ENCODE data around the gene IFI30.
"Not testable (repeated sequence)": the region's sequence is repeated elsewhere in the genome, so short reads cannot be mapped to it uniquely, and the experiment has no call there.

IFI30 gene

DNA sequence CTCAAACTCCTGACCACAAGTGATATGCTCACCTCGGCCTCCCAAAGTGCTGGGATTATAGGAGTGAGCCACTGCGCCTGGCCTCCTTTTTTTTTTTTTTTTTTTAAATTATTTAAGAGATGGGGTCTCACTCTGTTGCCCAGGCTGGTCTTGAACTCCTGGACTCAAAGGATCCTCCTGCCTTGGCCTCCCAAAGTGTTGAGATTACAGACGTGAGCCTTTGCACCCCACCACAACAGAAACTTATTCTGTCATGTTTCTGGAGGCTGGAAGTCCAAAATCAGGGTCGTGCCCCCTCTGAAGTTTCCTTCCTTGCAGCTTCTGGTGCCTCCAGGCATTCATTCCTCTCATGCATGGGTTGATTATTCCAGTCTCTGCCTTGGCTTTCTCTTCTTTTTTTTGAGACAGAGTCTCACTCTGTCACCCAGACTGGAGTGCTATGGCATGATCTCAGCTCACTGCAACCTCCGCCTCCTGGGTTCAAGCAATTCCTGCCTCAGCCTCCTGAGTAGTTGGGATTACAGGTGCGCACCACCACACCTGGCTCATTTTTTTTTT lies 14.5 kb upstream of the IFI30 start:
- not testable (repeated sequence) for H3K9me3 Mint-ChIP-seq, H3K4me3 Mint-ChIP-seq, H3K27me3 Mint-ChIP-seq, H3K27ac Mint-ChIP-seq
- Mint-ChIP-seq H3K36me3 (ENCODE audit: low read depth) (peaks cover 10% of the 10 kb centered on the region), H3K4me1 (ENCODE audit: low read depth) (peaks cover 18% of the 10 kb centered on the region)

DNA sequence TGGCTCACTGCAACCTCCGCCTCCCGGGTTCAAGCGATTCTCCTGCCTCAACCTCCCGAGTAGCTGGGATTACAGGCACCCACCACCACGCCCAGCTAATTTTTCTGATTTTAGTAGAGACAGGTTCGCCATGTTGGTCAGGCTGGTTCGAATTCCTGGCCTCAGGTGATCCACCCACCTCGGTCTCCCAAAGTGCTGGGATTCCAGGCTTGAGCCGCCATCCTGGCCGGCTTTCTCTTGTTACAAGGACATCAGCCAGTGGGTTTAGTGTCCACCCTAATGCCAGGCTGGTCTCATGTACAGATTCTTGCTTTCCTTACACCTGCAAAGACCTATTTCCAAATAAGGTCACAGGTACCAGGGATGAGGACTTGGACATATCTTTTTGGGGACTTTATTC lies 13.8 kb upstream of the IFI30 start:
- H3K4me3 Mint-ChIP-seq, result peak overlapping the region; percentile 78
- peaks cover 13% of the 10 kb centered on the region for H3K4me1 Mint-ChIP-seq (ENCODE audit: low read depth)
- no peaks in the 10 kb centered on the region for H3K27me3 Mint-ChIP-seq
- H3K36me3 Mint-ChIP-seq (ENCODE audit: low read depth), result peaks cover 10% of the 10 kb centered on the region
- no peaks in the 10 kb centered on the region for H3K9me3 Mint-ChIP-seq
- no peak overlapping the region for H3K27ac Mint-ChIP-seq

DNA sequence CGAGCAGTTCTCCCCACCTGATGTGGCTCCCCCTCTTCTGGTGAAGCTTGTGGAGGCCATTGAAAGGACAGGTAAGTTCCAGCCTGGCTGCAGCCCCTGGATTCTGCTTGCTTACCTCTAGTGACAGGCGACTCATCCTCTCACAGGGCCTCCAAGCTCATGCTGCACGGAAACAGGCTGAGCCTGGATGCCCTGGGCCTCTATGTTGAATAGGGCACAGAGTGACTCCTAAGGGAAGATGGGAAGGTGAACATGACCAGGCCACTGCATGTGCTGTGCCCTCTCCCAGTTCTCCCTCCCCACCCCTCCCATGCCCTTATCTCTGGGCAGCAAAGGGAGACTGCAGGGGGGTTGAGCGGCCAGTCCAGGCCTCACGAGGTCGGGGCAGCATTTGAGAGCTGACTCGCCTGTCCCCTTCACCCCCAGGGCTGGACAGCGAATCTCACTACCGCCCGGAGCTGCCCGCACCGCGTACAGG lies 13.1 kb upstream of the IFI30 start:
- H3K4me3 Mint-ChIP-seq, result peak overlapping the region; percentile 78
- peak overlapping the region; percentile 86 for H3K27ac Mint-ChIP-seq

DNA sequence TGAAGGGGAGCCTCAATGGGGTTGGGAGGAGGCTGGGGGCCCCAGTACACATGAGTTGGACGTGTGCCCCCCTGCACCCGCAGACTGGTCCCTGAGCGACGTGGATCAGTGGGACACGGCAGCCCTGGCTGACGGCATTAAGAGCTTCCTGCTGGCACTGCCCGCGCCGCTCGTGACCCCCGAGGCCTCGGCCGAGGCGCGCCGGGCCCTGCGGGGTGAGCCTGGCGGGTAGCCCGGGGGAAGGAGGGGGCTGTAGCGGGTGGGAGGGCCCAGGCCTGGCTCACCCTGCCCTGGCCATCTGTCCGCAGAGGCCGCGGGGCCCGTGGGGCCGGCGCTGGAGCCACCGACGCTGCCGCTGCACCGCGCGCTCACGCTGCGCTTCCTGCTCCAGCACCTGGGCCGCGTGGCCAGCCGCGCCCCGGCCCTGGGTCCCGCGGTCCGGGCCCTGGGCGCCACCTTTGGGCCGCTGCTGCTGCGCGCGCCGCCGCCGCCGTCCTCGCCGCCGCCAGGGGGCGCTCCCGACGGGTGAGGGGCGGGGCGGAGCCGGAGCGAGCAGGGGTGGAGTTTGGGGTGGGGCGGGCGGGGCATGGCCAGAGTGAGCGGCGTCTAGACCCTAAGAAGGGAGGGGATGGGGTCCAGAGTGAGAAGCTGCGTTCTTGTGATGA lies 12.5 kb upstream of the IFI30 start:
- Mint-ChIP-seq H3K27me3 (no peaks in the 10 kb centered on the region), H3K27ac (peak overlapping the region; percentile 86), H3K4me1 (ENCODE audit: low read depth) (peaks cover 13% of the 10 kb centered on the region), H3K4me3 (peak overlapping the region; percentile 78), H3K36me3 (ENCODE audit: low read depth) (peaks cover 13% of the 10 kb centered on the region), H3K9me3 (no peaks in the 10 kb centered on the region)

More for the DNA sequence above, 13.1 kb upstream of the IFI30 start:
- Mint-ChIP-seq H3K36me3 (ENCODE audit: low read depth) (peaks cover 11% of the 10 kb centered on the region), H3K9me3 (no peaks in the 10 kb centered on the region), H3K27me3 (no peaks in the 10 kb centered on the region), H3K4me1 (ENCODE audit: low read depth) (peaks cover 13% of the 10 kb centered on the region)

DNA sequence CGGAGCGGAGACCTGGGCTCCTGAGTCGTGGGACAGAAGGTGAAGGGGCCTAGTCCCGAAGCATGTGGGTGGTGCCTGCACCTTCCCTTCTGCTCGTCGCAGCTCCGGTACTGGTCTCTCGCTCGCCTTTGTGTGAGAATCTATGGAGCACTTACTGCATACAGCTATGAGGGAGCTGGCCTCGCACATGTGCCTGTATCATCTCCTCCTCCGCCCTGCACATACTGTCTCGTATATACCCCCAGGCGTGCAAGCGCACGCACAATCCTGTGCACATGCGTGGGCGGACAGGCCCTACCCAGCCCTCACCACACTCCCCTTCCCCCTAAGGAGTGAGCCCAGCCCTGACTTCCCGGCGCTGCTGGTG lies 12.0 kb upstream of the IFI30 start:
- Mint-ChIP-seq H3K36me3 (ENCODE audit: low read depth) (peaks cover 13% of the 10 kb centered on the region), H3K4me3 (peak overlapping the region; percentile 47), H3K4me1 (ENCODE audit: low read depth) (peaks cover 13% of the 10 kb centered on the region), H3K9me3 (no peaks in the 10 kb centered on the region), H3K27ac (no peak overlapping the region), H3K27me3 (no peaks in the 10 kb centered on the region)

DNA sequence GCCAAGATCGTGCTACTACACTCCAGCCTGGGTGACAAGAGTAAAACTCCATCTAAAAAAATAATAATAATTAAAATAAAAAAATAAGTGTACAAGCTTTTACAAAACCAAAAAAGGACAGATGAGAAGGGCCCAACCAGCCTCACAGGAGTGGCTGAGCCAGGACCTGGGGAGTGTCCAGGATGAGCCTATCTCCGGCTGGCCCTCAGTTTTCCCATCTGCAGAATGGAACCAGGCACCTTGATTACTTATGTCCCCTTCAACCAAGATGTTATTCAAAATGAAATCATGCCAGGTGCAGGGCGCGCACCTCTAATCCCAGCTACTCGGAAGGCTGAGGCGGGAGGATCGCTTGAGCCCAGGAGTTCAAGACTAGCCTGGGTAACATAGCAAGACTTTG lies 9.5 kb upstream of the IFI30 start:
- H3K4me3 Mint-ChIP-seq, result no peak overlapping the region
- H3K27ac Mint-ChIP-seq, result no peak overlapping the region
- no peaks in the 10 kb centered on the region for H3K27me3 Mint-ChIP-seq
- H3K36me3 Mint-ChIP-seq (ENCODE audit: low read depth), result peaks cover 17% of the 10 kb centered on the region
- H3K9me3 Mint-ChIP-seq, result no peaks in the 10 kb centered on the region
- peaks cover 16% of the 10 kb centered on the region for H3K4me1 Mint-ChIP-seq (ENCODE audit: low read depth)

DNA sequence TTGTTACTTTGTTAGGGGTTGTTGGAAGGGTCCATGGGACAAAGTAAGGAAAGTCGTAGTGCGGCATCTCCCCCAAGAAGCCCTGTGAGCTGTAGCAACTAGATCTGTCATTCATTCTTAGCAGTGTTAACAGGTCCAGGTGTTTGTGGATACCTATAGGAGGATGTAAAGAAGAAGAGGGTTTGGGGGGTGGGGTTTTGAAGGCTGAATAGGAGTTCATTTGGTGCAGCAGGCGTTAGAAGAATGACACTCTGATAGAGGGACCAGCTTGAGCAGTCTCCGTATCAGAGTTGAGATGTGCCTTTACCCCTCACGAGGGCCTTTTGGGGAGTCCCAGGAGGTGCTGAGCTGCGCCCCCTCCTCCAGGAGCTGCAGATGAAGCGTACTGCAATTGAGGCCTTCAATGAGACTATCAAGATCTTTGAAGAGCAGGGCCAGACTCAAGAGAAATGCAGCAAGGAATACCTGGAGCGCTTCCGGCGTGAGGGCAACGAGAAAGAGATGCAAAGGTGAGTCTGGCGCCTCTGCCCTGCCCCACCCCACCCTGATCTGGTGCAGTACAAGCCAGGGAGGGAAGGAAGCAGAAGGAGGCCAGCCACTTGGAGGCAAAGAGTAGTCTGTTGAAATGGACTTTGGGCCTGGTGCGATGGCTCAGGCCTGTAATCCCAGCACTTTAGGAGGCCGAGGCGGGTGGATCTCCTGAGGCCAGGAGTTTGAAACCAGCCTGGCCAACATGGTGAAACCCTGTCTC lies 7.6 kb upstream of the IFI30 start:
- Mint-ChIP-seq H3K4me1 (ENCODE audit: low read depth) (peaks cover 13% of the 10 kb centered on the region), H3K27me3 (no peaks in the 10 kb centered on the region), H3K4me3 (no peak overlapping the region), H3K36me3 (ENCODE audit: low read depth) (peaks cover 20% of the 10 kb centered on the region), H3K9me3 (no peaks in the 10 kb centered on the region), H3K27ac (no peak overlapping the region)

DNA sequence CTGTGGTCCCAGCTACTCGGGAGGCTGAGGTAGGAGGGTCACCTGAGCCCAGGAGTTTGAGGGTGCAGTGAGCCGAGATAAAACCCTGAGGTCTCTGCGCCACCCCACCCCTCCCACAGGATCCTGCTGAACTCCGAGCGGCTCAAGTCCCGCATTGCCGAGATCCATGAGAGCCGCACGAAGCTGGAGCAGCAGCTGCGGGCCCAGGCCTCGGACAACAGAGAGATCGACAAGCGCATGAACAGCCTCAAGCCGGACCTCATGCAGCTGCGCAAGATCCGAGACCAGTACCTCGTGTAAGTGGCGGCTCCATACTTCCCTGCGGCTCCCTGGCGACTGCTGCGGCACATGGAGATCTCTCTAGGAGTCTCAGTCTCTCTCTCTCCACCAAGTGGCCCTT lies 6.6 kb upstream of the IFI30 start:
- Mint-ChIP-seq H3K27ac (no peak overlapping the region), H3K27me3 (no peaks in the 10 kb centered on the region), H3K36me3 (ENCODE audit: low read depth) (peaks cover 20% of the 10 kb centered on the region), H3K4me3 (no peak overlapping the region), H3K4me1 (ENCODE audit: low read depth) (peaks cover 8% of the 10 kb centered on the region), H3K9me3 (no peaks in the 10 kb centered on the region)

DNA sequence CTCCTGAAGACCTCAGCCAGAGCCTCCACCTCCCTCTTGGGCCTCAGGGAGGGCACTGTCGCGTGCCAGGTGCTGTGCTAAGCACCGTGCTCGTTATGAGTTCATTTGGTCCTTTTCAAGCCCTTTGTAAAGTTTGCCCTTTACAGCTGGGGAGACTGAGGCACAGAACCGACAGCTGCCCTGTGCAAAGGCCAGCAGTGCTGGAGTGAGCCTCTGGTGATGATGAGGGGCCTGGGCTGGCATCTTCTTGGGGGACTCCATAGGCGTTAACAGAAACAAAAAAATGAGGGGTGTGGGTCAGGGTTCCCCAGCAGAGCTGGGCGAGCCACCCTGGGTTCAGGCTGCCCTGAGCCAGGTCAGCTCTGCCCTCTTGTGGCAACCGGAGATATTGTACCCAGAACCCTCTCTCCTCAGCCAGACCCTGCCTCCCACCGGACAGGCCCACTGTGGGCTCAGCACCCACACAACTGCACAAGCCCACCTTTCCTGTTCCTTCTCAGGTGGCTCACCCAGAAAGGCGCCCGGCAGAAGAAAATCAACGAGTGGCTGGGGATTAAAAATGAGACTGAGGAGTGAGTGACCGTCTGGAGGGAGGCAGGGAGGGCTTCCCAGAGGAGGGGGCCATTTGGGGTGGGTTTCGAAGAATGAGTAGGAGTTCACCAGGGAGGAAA lies 5.5 kb upstream of the IFI30 start:
- Mint-ChIP-seq H3K36me3 (ENCODE audit: low read depth) (peaks cover 18% of the 10 kb centered on the region), H3K4me3 (no peak overlapping the region), H3K27me3 (no peaks in the 10 kb centered on the region), H3K4me1 (ENCODE audit: low read depth) (peaks cover 11% of the 10 kb centered on the region), H3K9me3 (no peaks in the 10 kb centered on the region), H3K27ac (no peak overlapping the region)

DNA sequence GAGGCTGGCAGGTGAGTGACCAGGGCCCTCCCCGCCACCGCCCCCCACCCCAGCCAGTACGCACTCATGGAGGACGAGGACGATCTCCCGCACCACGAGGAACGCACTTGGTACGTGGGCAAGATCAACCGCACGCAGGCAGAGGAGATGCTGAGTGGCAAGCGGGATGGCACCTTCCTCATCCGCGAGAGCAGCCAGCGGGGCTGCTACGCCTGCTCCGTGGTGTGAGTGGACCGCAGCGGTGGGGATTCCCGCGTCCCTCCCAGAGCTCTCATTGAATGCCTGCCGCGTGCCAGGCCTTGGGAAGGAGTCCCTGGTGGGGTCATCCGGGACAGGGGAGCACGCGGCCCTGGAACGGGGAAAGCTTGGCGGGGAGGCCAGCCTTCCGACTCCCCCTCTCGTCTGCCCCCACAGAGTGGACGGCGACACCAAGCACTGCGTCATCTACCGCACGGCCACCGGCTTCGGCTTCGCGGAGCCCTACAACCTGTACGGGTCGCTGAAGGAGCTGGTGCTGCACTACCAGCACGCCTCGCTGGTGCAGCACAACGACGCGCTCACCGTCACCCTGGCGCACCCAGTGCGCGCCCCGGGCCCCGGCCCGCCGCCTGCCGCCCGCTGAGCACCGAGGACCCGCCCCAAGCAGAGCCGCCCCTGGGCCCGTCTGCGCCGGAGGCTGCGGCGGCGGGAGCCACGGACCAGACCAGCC lies 4.8 kb upstream of the IFI30 start:
- Mint-ChIP-seq H3K27me3 (no peaks in the 10 kb centered on the region), H3K4me3 (no peak overlapping the region), H3K27ac (no peak overlapping the region), H3K9me3 (no peaks in the 10 kb centered on the region), H3K36me3 (ENCODE audit: low read depth) (peaks cover 14% of the 10 kb centered on the region), H3K4me1 (ENCODE audit: low read depth) (peaks cover 16% of the 10 kb centered on the region)

DNA sequence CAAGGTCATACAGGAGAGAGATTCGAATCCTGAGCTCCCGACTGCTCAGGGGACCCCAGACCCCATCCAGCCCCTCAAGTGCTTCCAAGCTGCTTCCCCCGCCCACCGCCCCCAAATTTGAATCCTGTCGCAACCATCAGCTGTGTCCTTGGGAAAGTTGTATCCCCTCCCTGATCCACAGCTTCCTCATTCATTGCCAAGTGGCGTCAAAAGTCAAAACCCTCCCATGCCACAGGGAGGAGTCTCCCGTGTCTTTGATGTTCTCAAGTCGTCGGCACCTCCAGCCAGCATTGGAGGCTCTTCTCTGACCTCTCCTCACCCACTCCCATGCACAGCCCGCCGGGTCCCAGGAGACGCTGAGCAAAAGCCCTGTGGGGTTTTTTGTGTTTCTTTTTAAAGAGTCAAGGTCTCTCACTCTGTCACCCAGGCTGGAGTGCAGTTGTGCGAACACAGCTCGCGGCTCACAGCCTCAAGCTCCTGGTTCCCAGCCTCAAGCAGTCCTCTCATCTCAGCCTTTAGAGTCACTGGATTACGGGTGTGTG lies 2.8 kb upstream of the IFI30 start:
- H3K4me3 Mint-ChIP-seq, result no peak overlapping the region
- H3K27me3 Mint-ChIP-seq, result no peaks in the 10 kb centered on the region
- H3K9me3 Mint-ChIP-seq, result no peaks in the 10 kb centered on the region
- H3K4me1 Mint-ChIP-seq (ENCODE audit: low read depth), result peaks cover 29% of the 10 kb centered on the region
- peaks cover 11% of the 10 kb centered on the region for H3K36me3 Mint-ChIP-seq (ENCODE audit: low read depth)
- peak overlapping the region; percentile 39 for H3K27ac Mint-ChIP-seq

DNA sequence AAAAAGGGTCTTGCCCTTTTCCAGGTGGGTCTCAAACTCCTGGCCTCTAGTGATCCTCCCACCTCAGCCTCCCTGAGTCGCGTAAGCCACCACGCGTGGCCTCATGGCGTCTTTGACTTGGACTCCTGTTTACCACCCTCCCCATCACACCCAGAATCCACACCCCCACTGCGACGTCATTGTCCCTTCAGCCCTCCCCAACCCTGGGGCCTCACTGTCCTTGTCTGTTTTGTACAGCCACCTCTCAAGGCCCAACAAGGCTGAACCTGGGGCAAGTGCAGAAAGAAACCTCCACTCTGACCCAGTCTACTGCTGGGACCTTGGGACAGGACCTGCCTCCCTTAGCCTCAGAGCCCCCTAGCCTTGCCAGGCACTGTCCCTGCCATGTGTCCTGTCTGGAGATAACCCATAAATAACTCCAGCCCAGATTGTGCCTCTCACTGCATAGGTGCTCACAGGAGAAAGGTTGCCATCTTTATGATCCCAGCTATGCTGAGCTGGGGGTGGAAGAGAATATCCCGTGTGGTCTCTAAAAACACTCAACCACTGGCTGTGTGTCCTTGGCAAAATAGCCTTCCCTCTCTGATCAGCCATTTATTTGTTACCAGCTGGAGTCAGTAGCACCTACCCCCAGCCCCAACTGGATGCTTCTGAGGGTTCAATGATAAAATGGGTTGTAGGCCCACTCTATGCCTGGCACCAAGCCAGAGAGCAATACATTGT lies 1.8 kb upstream of the IFI30 start:
- H3K4me1 Mint-ChIP-seq (ENCODE audit: low read depth), result peaks cover 29% of the 10 kb centered on the region
- H3K36me3 Mint-ChIP-seq (ENCODE audit: low read depth), result peaks cover 11% of the 10 kb centered on the region
- H3K27me3 Mint-ChIP-seq, result no peaks in the 10 kb centered on the region
- H3K9me3 Mint-ChIP-seq, result no peaks in the 10 kb centered on the region
- H3K4me3 Mint-ChIP-seq, result no peak overlapping the region
- H3K27ac Mint-ChIP-seq, result peak overlapping the region; percentile 34

DNA sequence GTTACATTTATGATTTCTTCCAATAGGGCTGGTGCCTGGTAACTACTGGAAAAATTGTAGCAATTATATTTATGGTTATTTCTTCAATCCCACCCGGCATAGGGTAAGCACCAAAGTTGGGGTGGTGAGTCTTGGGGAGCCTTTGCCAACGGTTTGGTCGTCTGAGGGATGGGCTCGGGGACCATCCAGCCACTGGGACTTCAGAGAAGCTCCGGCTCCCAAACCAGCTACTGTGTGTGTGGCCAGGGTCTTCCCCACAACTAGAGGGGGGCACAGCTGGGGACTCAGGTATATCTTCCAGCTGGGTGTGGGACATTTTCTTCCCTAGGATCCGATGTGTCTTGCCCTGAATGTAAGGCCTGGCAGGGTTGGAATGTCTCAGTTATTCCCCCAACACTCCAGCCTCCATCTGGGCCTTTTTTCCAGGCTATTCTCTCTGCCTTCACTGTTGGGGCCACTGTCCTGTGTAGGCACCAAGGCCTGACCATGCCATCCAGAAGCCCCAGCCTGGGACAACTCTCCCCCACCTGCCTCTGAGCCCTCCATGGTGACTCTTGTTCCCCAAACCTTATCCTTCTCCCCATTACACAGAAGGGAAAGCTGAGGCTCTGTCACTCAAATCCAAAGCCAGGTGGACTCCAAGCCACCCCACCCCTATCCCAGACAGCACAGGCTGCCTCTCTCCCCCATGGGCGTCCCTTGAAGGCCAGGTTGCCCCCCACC lies 1.1 kb upstream of the IFI30 start:
- H3K36me3 Mint-ChIP-seq (ENCODE audit: low read depth), result peaks cover 15% of the 10 kb centered on the region
- H3K27me3 Mint-ChIP-seq, result no peaks in the 10 kb centered on the region
- H3K27ac Mint-ChIP-seq, result no peak overlapping the region
- H3K4me3 Mint-ChIP-seq, result no peak overlapping the region
- H3K9me3 Mint-ChIP-seq, result no peaks in the 10 kb centered on the region
- peaks cover 29% of the 10 kb centered on the region for H3K4me1 Mint-ChIP-seq (ENCODE audit: low read depth)

All from stimulated activated naive CD8-positive, alpha-beta T cell treated with anti-CD3 and anti-CD28 coated beads, Interleukin-15, Interleukin-2, amounts not matched to agents 100 ng/mL and 50 ng/mL, for 24 hours (primary cell).